AG04450 (cell line): ENCODE results near the gene SF3B2. TPM values are rescaled to one million over a fixed set of nuclear protein-coding genes. Genes with fewer than 3 reads are reported as not detected.
"Not testable (repeated sequence)": the region's sequence is repeated elsewhere in the genome, so short reads cannot be mapped to it uniquely, and the experiment has no call there.

Experiments used
- CTCF ChIA-PET: fragments of 300-600, 350-600 bp; formaldehyde crosslinking; extraction: SDS; loops from one replicate; lab custom pipeline; 2022; ENCODE audit warnings: antibody characterized with exemption, inconsistent platforms; lab: Charles Lee
- POLR2A ChIA-PET: fragments of 350-600 bp; formaldehyde crosslinking; extraction: SDS; loops from one replicate; lab custom pipeline; 2021; ENCODE audit warnings: antibody characterized with exemption, inconsistent platforms; lab: Yijun Ruan, JAX
- DNase-seq: peaks from one replicate; pipeline ENCODE4 v3.0.0-alpha.2; 2011; ENCODE audit warnings: low read depth, low spot score
- H3K27ac ChIP-seq: one replicate; pipeline ENCODE4 v1.5.1; 2012; ENCODE audit warnings: low read depth, low read length, control low read depth
- H3K27me3 ChIP-seq: one replicate; pipeline ENCODE4 v1.6.0; 2012; ENCODE audit warnings: low read length; ENCODE audit not compliant: control insufficient read depth, insufficient read depth
- H3K4me3 ChIP-seq: 2 replicates; pipeline ENCODE4 v1.5.1; 2011; ENCODE audit warnings: mild to moderate bottlenecking, low read depth, low read length, control low read depth
- H3K9me3 ChIP-seq: 2 replicates; pipeline ENCODE4 v1.5.1; 2012; ENCODE audit warnings: low read length; ENCODE audit not compliant: control insufficient read depth, insufficient read depth
- CTCF ChIP-seq: IDR thresholded peaks from 2 replicates; pipeline ENCODE4 v1.5.1; 2011; ENCODE audit warnings: low read depth, low read length, control low read depth, inconsistent platforms
- polyA plus RNA-seq: library from polyadenylated mRNA; depleted of rRNA; stranded (reverse); fragments of >200 nt; gene quantifications from 2 replicates; pipeline ENCODE4 v1.2.3, GENCODE V29; 2011

SF3B2 gene
- polyA plus RNA-seq, 1 experiment = 88.2 TPM

- H3K27ac ChIP-seq = no peak overlapping the region
- H3K9me3 ChIP-seq = no peaks in the 10 kb centered on the region
- ChIA-PET CTCF (no interaction called here), POLR2A (no interaction called here)
- H3K27me3 ChIP-seq = no peaks in the 10 kb centered on the region
- no peak for TF ChIP-seq CTCF
- no peak for DNase-seq
- H3K4me3 ChIP-seq = no peak overlapping the region
Measured at GRCh38 chr11:66111158-66111557, 59.0 kb downstream of the SF3B2 start.

GRCh38 chr11:66112041-66112491 is 59.9 kb downstream of the SF3B2 start:
- no peak overlapping the region for H3K4me3 ChIP-seq
- DNase-seq = no peak
- CTCF ChIA-PET = interaction anchor here (0.6 kb wide), 1 partner anchor 59 kb away, joined by 3 read pairs; no protein-coding TSS in a partner anchor
- no peaks in the 10 kb centered on the region for H3K27me3 ChIP-seq
- no peaks in the 10 kb centered on the region for H3K9me3 ChIP-seq
- TF ChIP-seq CTCF = no peak
- H3K27ac ChIP-seq = peak overlapping the region; percentile 58
- POLR2A ChIA-PET = no interaction called here

GRCh38 chr11:66112601-66113499 is 60.7 kb downstream of the SF3B2 start:
- CTCF ChIA-PET = interaction anchor here (0.6 to 1.4 kb wide), 3 partner anchors 40 to 146 kb away, joined by 3 to 4 read pairs (median 3); no protein-coding TSS in a partner anchor
- no peak for TF ChIP-seq CTCF
- H3K27me3 ChIP-seq = no peaks in the 10 kb centered on the region
- H3K9me3 ChIP-seq = no peaks in the 10 kb centered on the region
- H3K4me3 ChIP-seq = no peak overlapping the region
- POLR2A ChIA-PET = interaction anchor here (0.5 to 1.0 kb wide), 2 partner anchors 106 to 264 kb away, joined by 3 to 7 read pairs; no protein-coding TSS in a partner anchor
- DNase-seq = no peak
- H3K27ac ChIP-seq = peak overlapping the region; percentile 68

- DNase-seq, CTCF ChIA-PET: not testable (repeated sequence)
Measured at GRCh38 chr11:66114957-66115356, 62.8 kb downstream of the SF3B2 start.

GRCh38 chr11:66115638-66116301 is 63.6 kb downstream of the SF3B2 start:
- TF ChIP-seq CTCF = no peak
- Histone ChIP-seq H3K27me3 (no peaks in the 10 kb centered on the region), H3K4me3 (no peak overlapping the region), H3K27ac (no peak overlapping the region), H3K9me3 (no peaks in the 10 kb centered on the region)
- CTCF ChIA-PET = interaction anchor here (0.6 to 1.0 kb wide), 4 partner anchors 11 to 57 kb away, joined by 3 to 6 read pairs (median 4); no protein-coding TSS in a partner anchor
- POLR2A ChIA-PET = no interaction called here
- no peak for DNase-seq

More at GRCh38 chr11:66114957-66115356, 62.8 kb downstream of the SF3B2 start:
- H3K4me3 ChIP-seq, H3K9me3 ChIP-seq, H3K27me3 ChIP-seq, POLR2A ChIA-PET, H3K27ac ChIP-seq: not testable (repeated sequence)
